Kidney (tissue), 14 donors: ENCODE data around the gene GULP1. TPM values are rescaled to one million over a fixed set of nuclear protein-coding genes. Genes with fewer than 3 reads are reported as not detected.

Experiments used
- DNase-seq, 5 donors: peaks; one replicate each; pipeline ENCODE4 v3.0.0-alpha.2; 2013 to 2020
- FAIRE-seq: peaks from 2 replicates; lab custom pipeline; 2012; peaks lifted over from hg19 to GRCh38; lab: Jason Lieb, UNC
- H3K27ac ChIP-seq, 2 donors: one replicate each; pipeline ENCODE4 v1.7.0; 2013; ENCODE audit warnings: low read depth in 2 of 2, low read length in 2 of 2, inconsistent platforms in 1 of 2
- H3K27me3 ChIP-seq: one replicate; pipeline ENCODE4 v1.7.1; 2013; ENCODE audit warnings: low read length, inconsistent platforms; ENCODE audit not compliant: control insufficient read depth, insufficient read depth
- H3K36me3 ChIP-seq, 3 donors: one replicate each; pipeline versions ENCODE4 v1.7.0 to v1.7.1; 2013; ENCODE audit warnings: low read length in 3 of 3, control low read depth in 1 of 3, inconsistent platforms in 1 of 3; ENCODE audit not compliant: insufficient read depth in 3 of 3, control insufficient read depth in 2 of 3
- H3K4me1 ChIP-seq, 3 donors: one replicate each; pipeline versions ENCODE4 v1.7.0 to v1.7.1; 2013; ENCODE audit warnings: low read length in 3 of 3, inconsistent platforms in 1 of 3, low read depth in 1 of 3; ENCODE audit not compliant: control insufficient read depth in 2 of 3, insufficient read depth in 2 of 3
- H3K4me3 ChIP-seq, 3 donors: one replicate each; pipeline versions ENCODE4 v1.7.0 to v1.8.1; 2013; ENCODE audit warnings: low read length in 3 of 3, control low read depth in 1 of 3, inconsistent platforms in 1 of 3
- H3K9ac ChIP-seq, 3 donors: one replicate each; pipeline versions ENCODE4 v1.7.0 to v1.7.1; 2013; ENCODE audit warnings: low read length in 3 of 3, control low read depth in 1 of 3, inconsistent platforms in 1 of 3
- H3K9me3 ChIP-seq, 3 donors: one replicate each; pipeline versions ENCODE4 v1.7.0 to v1.7.1; 2013; ENCODE audit warnings: low read length in 3 of 3, control low read depth in 1 of 3, inconsistent platforms in 1 of 3; ENCODE audit not compliant: control insufficient read depth in 2 of 3, insufficient read depth in 1 of 3
- CTCF ChIP-seq: IDR thresholded peaks from 3 replicates; pipeline ENCODE4 v1.5.1; 2012; ENCODE audit warnings: mild to moderate bottlenecking, moderate library complexity, borderline replicate concordance; ENCODE audit not compliant: insufficient read depth; ENCODE audit errors: extremely low read depth
- intact Hi-C: fragments of 100-400 bp; cut with DNase I; formaldehyde crosslinking; loops from one replicate; pipeline ENCODE4 v1.11.1; 2022
- polyA plus RNA-seq: library from polyadenylated mRNA; stranded (reverse); fragments of 350-450 nt; fragmentation: Illumina TruSeq; extraction: RNeasy Lipid Tissue Mini Kit (QIAGEN cat#74804); gene quantifications from one replicate; pipeline ENCODE4 v1.2.3, GENCODE V29; 2014; ENCODE audit warnings: low read depth, low replicate concordance; ENCODE audit not compliant: insufficient read depth
- total RNA-seq: library from RNA; stranded (reverse); fragmentation: NEBNext Ultra II Directional; extraction: Animal tissue kit (Norgen Biotek cat#: 25700); gene quantifications from one replicate; pipeline ENCODE4 v1.2.1, GENCODE V29; 2021
- donor health status: control.
- donor health status: control.
- donor health status: control.
- donor health status: control.
- donor health status: control.
- donor health status: DM: yes; HTN: yes; CAD: no.
- donor health status: Normal renal cell carcinoma (clear cell type).

GULP1 gene
- total and polyA plus RNA-seq, 2 donors from 2014 or later, result 12.2 to 34.4 TPM

GRCh38 chr2:188395903-188396689 is 104.4 kb downstream of the GULP1 start:
- TF ChIP-seq CTCF, result no peak
- H3K36me3 ChIP-seq, result no peaks in the 10 kb centered on the region
- peak overlapping the region in 1 of 2 donors; percentile 17 for H3K27ac ChIP-seq
- FAIRE-seq (no peak), DNase-seq (peak in 1 of 5 donors; percentile 60)
- H3K9ac ChIP-seq, result peak overlapping the region in 1 of 3 donors; percentile 22
- peaks cover 0 to 5% (median 0%) of the 10 kb centered on the region in 3 donors for H3K9me3 ChIP-seq
- no peaks in the 10 kb centered on the region for H3K4me1 ChIP-seq
- intact Hi-C loops, result no loop called here
- no peaks in the 10 kb centered on the region for H3K27me3 ChIP-seq
- peak overlapping the region in 1 of 3 donors; percentile 30 for H3K4me3 ChIP-seq

- H3K9me3 ChIP-seq, result no peaks in the 10 kb centered on the region
- H3K36me3 ChIP-seq, result no peaks in the 10 kb centered on the region
- no peak for FAIRE-seq
- no peak overlapping the region for H3K27ac ChIP-seq
- TF ChIP-seq CTCF, result no peak
- no peaks in the 10 kb centered on the region for H3K27me3 ChIP-seq
- no peaks in the 10 kb centered on the region for H3K4me1 ChIP-seq
- DNase-seq, result no peak
- no peak overlapping the region for H3K4me3 ChIP-seq
- no peak overlapping the region for H3K9ac ChIP-seq
- intact Hi-C loops, result no loop called here
These were observed 107.5 kb downstream of the GULP1 start for GRCh38 chr2:188399159-188399558.

GRCh38 chr2:188403676-188404075 is 112.0 kb downstream of the GULP1 start:
- DNase-seq (no peak), FAIRE-seq (no peak)
- no peak overlapping the region for H3K9ac ChIP-seq
- H3K36me3 ChIP-seq, result no peaks in the 10 kb centered on the region
- H3K4me3 ChIP-seq, result no peak overlapping the region
- TF ChIP-seq CTCF, result no peak
- H3K9me3 ChIP-seq, result no peaks in the 10 kb centered on the region
- intact Hi-C loops, result no loop called here
- no peak overlapping the region for H3K27ac ChIP-seq
- no peaks in the 10 kb centered on the region for H3K4me1 ChIP-seq
- H3K27me3 ChIP-seq, result no peaks in the 10 kb centered on the region
